ENCODE data around the gene PCCA.

GRCh38 chr13:100334214-100334613 is 245.3 kb downstream of the PCCA start:
- TF ChIP-seq GATA2 (IDR thresholded peaks at IDR 0.05; ENCODE audit: low read depth, low read length) (no peak), GATA3 (IDR thresholded peaks at IDR 0.05; ENCODE audit: low read depth, low read length) (no peak)

All from SH-SY5Y (cell line).